ENCODE data around the gene MLKL. TPM values are rescaled to one million over a fixed set of nuclear protein-coding genes. Genes with fewer than 3 reads are reported as not detected.

The MLKL gene
- total and polyA plus RNA-seq, 2 of the 13 experiments (the other 11 are each of a cell fraction or from before 2014, with no cell fraction given): 6.4 to 10.7 TPM

- TF ChIP-seq, protein P1, sequence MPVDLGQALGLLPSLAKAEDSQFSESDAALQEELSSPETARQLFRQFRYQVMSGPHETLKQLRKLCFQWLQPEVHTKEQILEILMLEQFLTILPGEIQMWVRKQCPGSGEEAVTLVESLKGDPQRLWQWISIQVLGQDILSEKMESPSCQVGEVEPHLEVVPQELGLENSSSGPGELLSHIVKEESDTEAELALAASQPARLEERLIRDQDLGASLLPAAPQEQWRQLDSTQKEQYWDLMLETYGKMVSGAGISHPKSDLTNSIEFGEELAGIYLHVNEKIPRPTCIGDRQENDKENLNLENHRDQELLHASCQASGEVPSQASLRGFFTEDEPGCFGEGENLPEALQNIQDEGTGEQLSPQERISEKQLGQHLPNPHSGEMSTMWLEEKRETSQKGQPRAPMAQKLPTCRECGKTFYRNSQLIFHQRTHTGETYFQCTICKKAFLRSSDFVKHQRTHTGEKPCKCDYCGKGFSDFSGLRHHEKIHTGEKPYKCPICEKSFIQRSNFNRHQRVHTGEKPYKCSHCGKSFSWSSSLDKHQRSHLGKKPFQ (CRISPR knock-in tag; IDR thresholded peaks at IDR 0.05; ENCODE audit: insufficient replicate concordance): no peak
- TF ChIP-seq TBP (CRISPR knock-in tag; IDR thresholded peaks at IDR 0.05): no peak
- TF ChIP-seq, protein P2, sequence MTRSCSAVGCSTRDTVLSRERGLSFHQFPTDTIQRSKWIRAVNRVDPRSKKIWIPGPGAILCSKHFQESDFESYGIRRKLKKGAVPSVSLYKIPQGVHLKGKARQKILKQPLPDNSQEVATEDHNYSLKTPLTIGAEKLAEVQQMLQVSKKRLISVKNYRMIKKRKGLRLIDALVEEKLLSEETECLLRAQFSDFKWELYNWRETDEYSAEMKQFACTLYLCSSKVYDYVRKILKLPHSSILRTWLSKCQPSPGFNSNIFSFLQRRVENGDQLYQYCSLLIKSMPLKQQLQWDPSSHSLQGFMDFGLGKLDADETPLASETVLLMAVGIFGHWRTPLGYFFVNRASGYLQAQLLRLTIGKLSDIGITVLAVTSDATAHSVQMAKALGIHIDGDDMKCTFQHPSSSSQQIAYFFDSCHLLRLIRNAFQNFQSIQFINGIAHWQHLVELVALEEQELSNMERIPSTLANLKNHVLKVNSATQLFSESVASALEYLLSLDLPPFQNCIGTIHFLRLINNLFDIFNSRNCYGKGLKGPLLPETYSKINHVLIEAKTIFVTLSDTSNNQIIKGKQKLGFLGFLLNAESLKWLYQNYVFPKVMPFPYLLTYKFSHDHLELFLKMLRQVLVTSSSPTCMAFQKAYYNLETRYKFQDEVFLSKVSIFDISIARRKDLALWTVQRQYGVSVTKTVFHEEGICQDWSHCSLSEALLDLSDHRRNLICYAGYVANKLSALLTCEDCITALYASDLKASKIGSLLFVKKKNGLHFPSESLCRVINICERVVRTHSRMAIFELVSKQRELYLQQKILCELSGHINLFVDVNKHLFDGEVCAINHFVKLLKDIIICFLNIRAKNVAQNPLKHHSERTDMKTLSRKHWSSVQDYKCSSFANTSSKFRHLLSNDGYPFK (CRISPR knock-in tag; IDR thresholded peaks at IDR 0.05; ENCODE audit: borderline replicate concordance): no peak
Observed at GRCh38 chr16:74661064-74661463, 39.6 kb downstream of the MLKL start (continued).

- peaks cover 78% of the 10 kb centered on the region for H3K4me1 ChIP-seq (ENCODE audit: insufficient read depth, low read length)
Observed at GRCh38 chr16:74660383-74660782, 40.3 kb downstream of the MLKL start.

More at GRCh38 chr16:74660383-74660782, 40.3 kb downstream of the MLKL start:
- Histone ChIP-seq H3K27ac (ENCODE audit: extremely low read length, insufficient read depth, low read length) (no peak overlapping the region), H3K9me3 (ENCODE audit: low read length) (no peaks in the 10 kb centered on the region), H2AFZ (ENCODE audit: low read length) (no peak overlapping the region), H4K20me1 (ENCODE audit: insufficient read depth, low read length) (no peaks in the 10 kb centered on the region; the same call in 1 of the 2 replicates), H3K79me2 (ENCODE audit: insufficient read depth, low read length) (peaks cover 93% of the 10 kb centered on the region), H3K9ac (ENCODE audit: insufficient read depth, low read depth, low read length) (no peak overlapping the region), H3K4me3 (replicated peaks in 1 of 3; ENCODE audit: insufficient read depth in 1 of 3, low read depth in 2 of 3, low read length in 3 of 3) (no peak overlapping the region), H3K27me3 (ENCODE audit: control insufficient read depth in 1 of 2, insufficient read depth in 2 of 2, low read length in 2 of 2) (no peaks in the 10 kb centered on the region), H3K36me3 (replicated peaks in 1 of 2; ENCODE audit: control insufficient read depth in 1 of 2, insufficient read depth in 2 of 2, low read length in 2 of 2) (peaks cover 29 to 78% of the 10 kb centered on the region in 2 experiments), H3K4me2 (ENCODE audit: low read depth, low read length) (no peak overlapping the region)
- ATAC-seq: no peak
- BruUV-seq (replicated peaks): no TSS peak
- FAIRE-seq: no peak
- in situ Hi-C loops (cut with HindIII; ENCODE audit: extremely low pct_ligation_motif_present, low pct_unique_long_range_greater_than_20kb): no loop called here
- TF ChIP-seq, protein P3, sequence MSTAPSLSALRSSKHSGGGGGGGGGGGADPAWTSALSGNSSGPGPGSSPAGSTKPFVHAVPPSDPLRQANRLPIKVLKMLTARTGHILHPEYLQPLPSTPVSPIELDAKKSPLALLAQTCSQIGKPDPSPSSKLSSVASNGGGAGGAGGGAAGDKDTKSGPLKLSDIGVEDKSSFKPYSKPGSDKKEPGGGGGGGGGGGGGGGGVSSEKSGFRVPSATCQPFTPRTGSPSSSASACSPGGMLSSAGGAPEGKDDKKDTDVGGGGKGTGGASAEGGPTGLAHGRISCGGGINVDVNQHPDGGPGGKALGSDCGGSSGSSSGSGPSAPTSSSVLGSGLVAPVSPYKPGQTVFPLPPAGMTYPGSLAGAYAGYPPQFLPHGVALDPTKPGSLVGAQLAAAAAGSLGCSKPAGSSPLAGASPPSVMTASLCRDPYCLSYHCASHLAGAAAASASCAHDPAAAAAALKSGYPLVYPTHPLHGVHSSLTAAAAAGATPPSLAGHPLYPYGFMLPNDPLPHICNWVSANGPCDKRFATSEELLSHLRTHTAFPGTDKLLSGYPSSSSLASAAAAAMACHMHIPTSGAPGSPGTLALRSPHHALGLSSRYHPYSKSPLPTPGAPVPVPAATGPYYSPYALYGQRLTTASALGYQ (CRISPR knock-in tag; IDR thresholded peaks at IDR 0.05): no peak
- 94% methylated on average over 4 of the region's 4 CpGs for WGBS (ENCODE audit: low lambda C conversion rate)
- ChIA-PET CTCF (ENCODE audit: low intra/inter-chr PET ratio, low total read pairs) (no interaction called here), POLR2A (no interaction called here)
- no peak for DNase-seq (ENCODE audit: low spot score)
- intact Hi-C loops (cut with micrococcal nuclease; ENCODE audit: unreplicated experiment): no loop called here

Data from HepG2 (cell line).